Activated CD8-positive, alpha-beta T cell treated with anti-CD3 and anti-CD28 coated beads, Interleukin-2, amount 10 ng/mL, durations not matched to agents 7 days and 5 days (primary cell): Measurements from ENCODE around the gene GOSR1. TPM values are rescaled to one million over a fixed set of nuclear protein-coding genes. Genes with fewer than 3 reads are reported as not detected.
"Not testable (repeated sequence)": the region's sequence is repeated elsewhere in the genome, so short reads cannot be mapped to it uniquely, and the experiment has no call there.

Experiments used
- ATAC-seq: fragments of 150-1000 bp; cut with Tn5 transposase; one replicate; pipeline ENCODE4 v1.10.0; 2021; ENCODE audit warnings: moderate library complexity
- CTCF ChIA-PET: fragments of 350-600 bp; sonication (Branson Sonifier 250); formaldehyde crosslinking; loops from one replicate; lab custom pipeline; 2021; ENCODE audit warnings: antibody characterized with exemption; lab: Charles Lee
- POLR2A ChIA-PET: fragments of 350-600 bp; sonication (Branson Sonifier 250); formaldehyde crosslinking; loops from one replicate; lab custom pipeline; 2021; ENCODE audit warnings: antibody characterized with exemption; lab: Charles Lee
- DNase-seq: peaks from one replicate; pipeline ENCODE4 v3.0.0-alpha.2; 2020
- H3K27ac Mint-ChIP-seq: one replicate; pipeline ENCODE4 v1.8.0; 2021; ENCODE audit warnings: mild to moderate bottlenecking, mixed read lengths
- H3K27me3 Mint-ChIP-seq: one replicate; pipeline ENCODE4 v1.8.0; 2021; ENCODE audit warnings: low read depth, mixed read lengths
- H3K36me3 Mint-ChIP-seq: one replicate; pipeline ENCODE4 v1.8.0; 2021; ENCODE audit warnings: low read depth, mixed read lengths
- H3K4me1 Mint-ChIP-seq: one replicate; pipeline ENCODE4 v1.8.0; 2021; ENCODE audit warnings: low read depth, mixed read lengths
- H3K4me3 Mint-ChIP-seq: one replicate; pipeline ENCODE4 v1.8.0; 2021; ENCODE audit warnings: mild to moderate bottlenecking, mixed read lengths
- H3K9me3 Mint-ChIP-seq: one replicate; pipeline ENCODE4 v1.8.0; 2022; ENCODE audit warnings: mixed read lengths; ENCODE audit not compliant: insufficient read depth
- total RNA-seq, 2 experiments: library from RNA; stranded (reverse); gene quantifications; one replicate each; pipeline ENCODE4 v1.2.3, GENCODE V29; 2021

The GOSR1 gene
- total RNA-seq, 2 experiments from 2014 or later = 41.5 to 44.0 TPM

DNA sequence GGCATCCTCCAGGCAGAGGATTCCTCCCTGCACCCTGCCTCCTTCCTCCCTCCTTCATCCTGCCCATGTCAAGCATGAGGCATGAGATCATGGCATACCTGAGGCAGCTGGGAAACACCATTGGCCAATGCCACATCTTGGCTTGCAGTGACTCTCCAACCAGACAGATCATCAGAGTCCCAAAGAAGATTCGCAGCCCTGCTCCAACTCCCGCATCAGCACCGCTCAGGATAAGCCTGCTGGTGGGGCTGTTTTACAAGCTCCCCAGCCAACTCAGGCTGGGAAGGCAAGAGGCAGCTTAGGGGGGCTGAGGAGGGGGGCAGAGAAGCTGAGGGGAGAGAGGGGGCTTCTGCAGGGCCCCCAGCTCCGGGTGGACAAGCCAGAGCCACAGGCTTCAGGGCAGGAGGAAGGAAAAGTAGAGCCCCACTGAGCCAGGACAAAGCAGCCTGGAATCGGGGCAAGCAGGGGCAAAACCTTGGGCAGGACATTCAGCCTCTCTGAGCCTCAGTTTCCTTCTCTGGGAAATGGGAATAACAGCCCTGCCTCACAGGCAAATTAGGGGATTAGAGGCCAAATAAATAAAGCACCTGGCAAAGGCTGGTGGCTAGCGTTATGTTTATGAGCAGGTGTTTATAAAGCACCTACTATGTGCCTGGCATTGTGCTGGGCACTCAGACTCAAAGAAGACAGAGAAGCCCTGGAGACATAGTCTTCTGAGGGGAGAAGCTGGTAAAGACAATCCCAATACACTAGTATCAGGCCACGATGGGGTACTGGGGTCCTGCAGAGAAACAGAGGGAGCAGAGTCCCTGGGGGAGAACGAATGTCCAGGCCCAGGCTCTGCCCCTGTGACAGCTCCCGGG lies 88.1 kb downstream of the GOSR1 start:
- no peaks in the 10 kb centered on the region for H3K9me3 Mint-ChIP-seq
- H3K27ac Mint-ChIP-seq = no peak overlapping the region
- ATAC-seq = no peak
- no peak for DNase-seq
- ChIA-PET POLR2A (no interaction called here), CTCF (no interaction called here)
- no peak overlapping the region for H3K4me3 Mint-ChIP-seq
- peaks cover 18% of the 10 kb centered on the region for H3K27me3 Mint-ChIP-seq
- no peaks in the 10 kb centered on the region for H3K36me3 Mint-ChIP-seq
- peaks cover 4% of the 10 kb centered on the region for H3K4me1 Mint-ChIP-seq

DNA sequence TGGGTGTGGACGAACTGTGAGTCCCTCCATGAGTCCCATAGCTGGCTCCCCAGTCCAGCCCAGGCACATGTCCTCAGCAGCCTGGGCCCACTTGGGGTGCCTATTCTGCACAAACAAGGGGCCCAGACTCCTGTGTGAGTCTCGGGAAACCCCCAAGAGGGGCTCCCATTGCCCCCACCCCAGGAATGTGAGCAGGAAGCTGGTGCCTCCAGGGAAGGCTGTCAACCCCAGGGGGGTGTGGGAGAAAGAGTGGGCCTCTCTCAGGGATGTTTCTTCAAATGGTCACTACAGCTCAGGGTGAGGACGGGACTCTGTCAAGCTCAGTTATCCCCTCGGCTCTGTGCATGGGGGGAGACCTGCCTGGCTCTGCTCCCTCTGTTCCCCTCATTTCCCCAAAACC lies 88.9 kb downstream of the GOSR1 start:
- CTCF ChIA-PET, DNase-seq, H3K27ac Mint-ChIP-seq, POLR2A ChIA-PET, H3K9me3 Mint-ChIP-seq, H3K4me1 Mint-ChIP-seq, H3K36me3 Mint-ChIP-seq, H3K4me3 Mint-ChIP-seq, ATAC-seq: not testable (repeated sequence)
- H3K27me3 Mint-ChIP-seq = peaks cover 18% of the 10 kb centered on the region

DNA sequence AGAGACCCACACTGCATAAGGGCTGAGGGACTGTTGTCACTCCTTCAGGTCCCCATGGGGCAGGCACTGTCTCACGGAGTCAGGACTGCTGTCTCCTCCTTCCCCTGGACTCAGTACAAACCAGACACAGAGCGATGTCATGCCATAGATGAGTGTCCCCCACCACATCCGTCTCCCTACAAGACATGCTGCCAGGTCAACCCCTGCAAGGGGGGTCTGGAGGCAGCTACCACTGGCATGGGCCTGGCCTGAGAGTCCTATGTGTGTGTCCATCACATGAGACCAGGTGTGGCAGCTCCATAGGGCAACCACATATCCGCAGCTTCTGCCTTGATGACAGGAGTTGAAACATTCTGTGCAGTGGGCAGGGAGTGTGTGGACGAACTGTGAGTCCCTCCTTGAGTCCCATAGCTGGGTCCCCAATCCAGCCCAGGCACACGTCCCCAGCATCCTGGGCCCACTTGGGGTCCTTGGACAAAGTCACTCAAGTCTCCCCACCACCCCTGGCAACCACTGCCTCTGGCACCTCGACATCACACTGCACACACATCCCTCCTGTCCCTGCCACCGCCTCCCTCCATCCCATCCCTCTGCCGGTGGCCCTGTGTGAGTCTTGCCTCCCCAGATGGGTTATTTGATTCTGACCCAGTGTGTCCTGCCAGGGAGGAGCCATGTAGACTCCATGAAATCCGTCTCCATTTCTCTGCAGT lies 89.5 kb downstream of the GOSR1 start:
- ATAC-seq, CTCF ChIA-PET, H3K4me3 Mint-ChIP-seq, POLR2A ChIA-PET, H3K4me1 Mint-ChIP-seq, H3K27ac Mint-ChIP-seq, H3K36me3 Mint-ChIP-seq, DNase-seq, H3K9me3 Mint-ChIP-seq: not testable (repeated sequence)
- peaks cover 18% of the 10 kb centered on the region for H3K27me3 Mint-ChIP-seq

DNA sequence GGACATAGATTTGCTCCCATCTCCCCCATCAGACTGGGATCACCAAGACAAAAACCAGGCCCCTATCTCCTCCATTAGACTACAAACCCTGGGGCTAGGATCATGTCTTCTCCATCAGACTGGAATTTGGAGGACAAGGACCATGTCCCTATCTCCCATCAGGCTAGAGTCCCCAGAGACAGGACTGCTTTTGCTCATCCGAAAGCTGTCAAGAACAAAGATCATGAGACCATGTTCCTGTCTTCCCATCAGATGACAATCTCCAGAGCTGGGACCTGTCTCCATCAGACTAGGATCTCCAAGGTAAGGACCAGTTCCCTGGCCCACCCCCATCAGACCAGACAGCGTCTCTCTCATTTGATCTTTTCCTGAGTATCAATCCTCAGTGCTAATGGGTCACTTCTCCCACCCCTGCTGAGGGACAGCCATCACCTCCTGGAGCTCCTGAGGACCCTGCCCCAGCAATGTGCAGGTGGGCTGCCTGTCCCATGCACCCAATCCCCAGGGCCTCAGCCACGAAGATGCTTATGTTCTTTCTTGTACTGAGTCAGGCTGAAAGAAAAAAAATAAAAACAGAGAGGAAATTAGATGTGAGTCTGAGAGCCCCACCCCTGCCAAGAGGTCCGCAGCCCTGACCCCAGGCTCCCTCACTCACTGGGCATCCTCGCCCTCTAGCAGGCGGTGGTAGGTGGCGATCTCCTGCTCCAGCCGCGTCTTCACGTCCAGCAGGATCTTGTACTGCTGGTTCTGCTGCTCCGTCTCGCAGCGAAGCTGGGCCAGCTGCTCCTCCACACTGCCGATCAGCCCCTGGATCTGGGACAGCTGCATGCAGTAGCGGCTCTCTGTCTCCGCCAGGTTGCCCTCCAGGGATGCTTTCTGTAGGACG lies 90.3 kb downstream of the GOSR1 start:
- no peak for DNase-seq
- Mint-ChIP-seq H3K36me3 (no peaks in the 10 kb centered on the region), H3K9me3 (no peaks in the 10 kb centered on the region), H3K4me1 (peaks cover 4% of the 10 kb centered on the region), H3K4me3 (no peak overlapping the region), H3K27me3 (peaks cover 16% of the 10 kb centered on the region), H3K27ac (no peak overlapping the region)
- CTCF ChIA-PET = no interaction called here
- POLR2A ChIA-PET = no interaction called here
- ATAC-seq = no peak

DNA sequence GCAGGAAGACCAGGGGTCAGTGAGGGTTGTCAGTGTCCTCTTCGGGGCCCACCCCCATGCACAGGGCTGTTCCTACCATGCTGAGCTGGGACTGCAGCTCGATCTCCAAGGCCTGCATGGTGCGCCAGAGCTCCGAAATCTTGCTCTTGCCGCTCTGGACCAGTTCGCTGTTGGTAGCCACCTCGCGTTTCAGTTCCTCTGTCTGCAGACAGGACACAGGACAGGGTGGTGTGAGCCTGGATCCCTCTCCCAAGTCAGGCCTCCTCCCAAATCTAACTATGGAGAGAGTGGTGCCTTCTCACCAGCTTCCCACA lies 90.9 kb downstream of the GOSR1 start:
- Mint-ChIP-seq H3K36me3 (no peaks in the 10 kb centered on the region), H3K27ac (no peak overlapping the region), H3K9me3 (no peaks in the 10 kb centered on the region), H3K4me1 (peaks cover 4% of the 10 kb centered on the region), H3K4me3 (no peak overlapping the region), H3K27me3 (peaks cover 13% of the 10 kb centered on the region)
- ChIA-PET CTCF (no interaction called here), POLR2A (no interaction called here)
- DNase-seq (no peak), ATAC-seq (no peak)

DNA sequence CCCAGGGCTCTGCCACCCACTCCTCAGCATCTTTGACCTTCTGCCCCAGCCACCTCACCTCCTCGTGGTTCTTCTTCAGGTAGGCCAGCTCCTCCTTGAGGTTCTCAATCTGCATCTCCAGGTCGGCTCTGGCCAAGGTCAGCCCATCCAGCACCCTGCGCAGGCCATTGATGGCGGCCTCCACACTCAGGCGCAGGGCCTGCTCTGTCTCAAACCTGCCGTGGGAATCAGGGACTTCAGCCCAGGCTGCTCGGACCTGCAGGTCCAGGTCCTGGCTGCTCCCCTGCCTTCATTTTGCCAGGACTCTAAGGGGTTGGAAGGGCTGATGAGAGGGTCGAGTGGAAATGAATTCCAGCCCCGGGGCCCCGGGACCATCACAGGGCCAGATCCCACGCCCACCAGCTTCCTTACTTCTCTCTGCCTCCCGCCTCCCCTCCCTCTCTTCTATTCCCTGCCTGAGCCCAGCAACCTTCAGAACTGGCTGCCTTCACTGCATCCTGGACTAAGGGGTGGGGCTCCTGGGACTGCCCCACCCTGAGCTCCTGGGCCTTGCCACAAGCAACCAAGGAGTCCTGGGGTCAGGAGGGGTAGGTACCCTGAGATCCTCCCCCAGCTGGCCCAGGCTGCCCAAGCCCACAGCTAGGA lies 92.4 kb downstream of the GOSR1 start:
- not testable (repeated sequence) for H3K36me3 Mint-ChIP-seq

DNA sequence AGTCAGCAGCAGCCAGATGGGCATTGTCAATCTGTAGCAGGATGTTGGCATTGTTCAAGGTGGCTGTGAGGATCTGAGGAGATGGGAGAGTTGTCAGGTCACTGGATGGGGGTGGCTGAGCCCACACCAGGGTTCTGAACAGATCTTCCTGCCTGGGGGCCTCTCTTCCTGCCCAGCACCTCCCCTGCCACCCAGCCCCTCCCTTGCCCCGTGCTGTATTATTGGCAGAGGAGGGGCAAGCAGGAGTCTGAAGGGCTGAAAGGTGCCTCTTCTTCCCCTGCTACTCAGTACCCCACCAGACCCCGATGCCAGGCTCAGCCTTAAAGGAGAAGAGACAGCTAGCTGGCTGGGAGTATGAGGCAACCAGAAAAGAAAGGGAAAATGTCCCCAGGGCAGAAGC lies 93.0 kb downstream of the GOSR1 start:
- no peak for DNase-seq
- Mint-ChIP-seq H3K27me3 (no peaks in the 10 kb centered on the region), H3K27ac (no peak overlapping the region), H3K36me3 (no peaks in the 10 kb centered on the region), H3K4me3 (no peak overlapping the region), H3K4me1 (no peaks in the 10 kb centered on the region), H3K9me3 (no peaks in the 10 kb centered on the region)
- ChIA-PET POLR2A (no interaction called here), CTCF (no interaction called here)
- no peak for ATAC-seq

More for the DNA sequence above, 92.4 kb downstream of the GOSR1 start:
- H3K27me3 Mint-ChIP-seq, H3K4me1 Mint-ChIP-seq, POLR2A ChIA-PET, H3K27ac Mint-ChIP-seq, H3K4me3 Mint-ChIP-seq, CTCF ChIA-PET, H3K9me3 Mint-ChIP-seq, ATAC-seq, DNase-seq: not testable (repeated sequence)

DNA sequence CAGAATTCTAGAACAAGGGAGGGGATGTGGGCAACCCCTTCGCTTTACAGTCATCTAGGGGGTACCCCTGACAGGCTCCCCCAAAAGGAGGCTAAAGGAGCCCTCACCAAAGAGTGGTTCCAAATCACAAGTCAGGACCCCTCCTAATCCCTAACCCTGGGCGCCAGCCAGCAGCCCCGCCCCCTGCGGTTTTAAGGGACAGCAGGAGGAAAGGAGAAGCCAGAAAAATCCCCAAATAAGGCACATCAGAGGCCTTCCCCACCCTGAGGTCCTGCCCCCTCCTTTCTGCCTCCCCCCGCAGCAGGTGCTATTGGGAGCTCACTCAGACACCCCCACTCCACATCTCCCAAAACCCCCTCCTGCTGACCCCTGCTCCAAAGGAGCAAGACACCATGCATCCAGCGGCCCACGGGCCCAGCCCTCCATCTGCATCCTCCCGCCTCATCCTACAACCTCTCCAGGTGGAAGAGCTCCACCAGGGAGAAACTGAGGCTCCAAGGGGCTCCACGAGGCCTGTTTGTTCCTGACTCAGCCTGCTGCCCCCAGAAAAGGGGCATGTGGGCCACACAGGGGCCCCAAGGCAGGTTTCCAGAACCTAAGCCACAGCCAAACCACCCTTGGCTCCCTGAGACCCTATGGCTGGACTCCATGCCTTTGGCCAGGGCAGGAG lies 93.5 kb downstream of the GOSR1 start:
- Mint-ChIP-seq H3K27me3 (no peaks in the 10 kb centered on the region), H3K9me3 (no peaks in the 10 kb centered on the region), H3K36me3 (no peaks in the 10 kb centered on the region), H3K4me3 (no peak overlapping the region), H3K4me1 (no peaks in the 10 kb centered on the region), H3K27ac (no peak overlapping the region)
- ChIA-PET POLR2A (no interaction called here), CTCF (no interaction called here)
- ATAC-seq (no peak), DNase-seq (no peak)

DNA sequence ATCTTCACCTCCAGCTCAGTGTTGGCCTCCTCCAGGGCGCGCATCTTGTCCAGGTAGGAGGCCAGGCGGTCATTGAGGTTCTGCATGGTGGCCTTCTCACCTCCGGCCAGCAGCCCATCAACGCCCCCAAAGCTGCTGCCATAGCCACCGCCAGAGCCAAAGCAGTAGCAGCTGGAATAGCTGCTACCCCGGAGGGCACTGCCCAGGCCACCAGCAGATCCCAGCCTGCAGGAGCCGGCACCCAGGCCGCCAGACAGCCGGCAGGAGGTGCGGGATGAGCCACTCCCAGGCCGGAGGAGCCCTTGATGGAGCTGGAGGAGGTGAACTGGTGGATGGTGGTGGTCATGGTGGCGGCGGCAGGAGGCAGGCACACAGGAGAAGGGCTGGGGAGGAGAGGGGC lies 94.2 kb downstream of the GOSR1 start:
- H3K9me3 Mint-ChIP-seq, H3K27ac Mint-ChIP-seq, H3K4me1 Mint-ChIP-seq, H3K4me3 Mint-ChIP-seq, H3K27me3 Mint-ChIP-seq, CTCF ChIA-PET, ATAC-seq, DNase-seq, H3K36me3 Mint-ChIP-seq, POLR2A ChIA-PET: not testable (repeated sequence)

DNA sequence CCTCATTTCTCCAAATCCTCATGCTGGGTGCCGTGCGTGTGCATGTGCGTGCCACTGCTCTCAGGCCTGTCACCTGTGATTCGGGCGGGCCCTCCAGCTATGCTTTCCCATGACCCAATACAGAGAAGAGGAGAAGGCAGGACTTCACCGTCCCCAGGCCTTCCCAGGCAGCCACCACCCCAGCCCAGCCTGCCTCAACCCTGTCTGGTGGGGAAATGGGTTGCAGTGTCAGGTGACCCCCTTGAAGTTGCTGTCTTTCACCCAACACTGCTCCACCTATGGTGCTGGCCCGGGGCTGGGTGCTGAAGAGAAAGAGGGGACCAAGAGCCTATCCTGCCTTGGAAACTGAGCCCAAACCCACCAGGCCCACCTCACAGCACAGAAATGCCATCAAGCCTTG lies 94.7 kb downstream of the GOSR1 start:
- no peaks in the 10 kb centered on the region for H3K36me3 Mint-ChIP-seq
- DNase-seq = no peak
- H3K9me3 Mint-ChIP-seq = no peaks in the 10 kb centered on the region
- H3K27me3 Mint-ChIP-seq = no peaks in the 10 kb centered on the region
- ATAC-seq = no peak
- no peak overlapping the region for H3K4me3 Mint-ChIP-seq
- ChIA-PET CTCF (no interaction called here), POLR2A (no interaction called here)
- H3K27ac Mint-ChIP-seq = no peak overlapping the region
- no peaks in the 10 kb centered on the region for H3K4me1 Mint-ChIP-seq
